BJ (cell line): ENCODE results near the gene PKD2L2. TPM values are rescaled to one million over a fixed set of nuclear protein-coding genes. Genes with fewer than 3 reads are reported as not detected.

Experiments used
- CTCF ChIA-PET: fragments of 350-600 bp; formaldehyde crosslinking; extraction: SDS; loops from one replicate; lab custom pipeline; 2021; ENCODE audit warnings: antibody characterized with exemption, inconsistent platforms; lab: Yijun Ruan, JAX
- POLR2A ChIA-PET: fragments of 300-600 bp; sonication (Branson Sonifier 250); formaldehyde crosslinking; extraction: SDS; loops from one replicate; lab custom pipeline; 2021; ENCODE audit warnings: antibody characterized with exemption; lab: Charles Lee
- DNase-seq: peaks from one replicate; pipeline ENCODE4 v3.0.0-alpha.2; 2011; ENCODE audit warnings: low read depth
- H3K27me3 ChIP-seq: 2 replicates; pipeline ENCODE4 v1.6.0; 2011; ENCODE audit warnings: low read length; ENCODE audit not compliant: control insufficient read depth, insufficient read depth
- H3K36me3 ChIP-seq: 2 replicates; pipeline ENCODE4 v1.5.1; 2011; ENCODE audit warnings: low read length; ENCODE audit not compliant: control insufficient read depth, insufficient read depth
- H3K4me3 ChIP-seq: 2 replicates; pipeline ENCODE4 v1.5.1; 2011; ENCODE audit warnings: low read depth, mild to moderate bottlenecking, control low read depth, low read length
- polyA plus RNA-seq: library from polyadenylated mRNA; depleted of rRNA; stranded (reverse); fragments of >200 nt; gene quantifications from 2 replicates; pipeline ENCODE4 v1.2.3, GENCODE V29; 2011; rRNA removed
- TF ChIP-seq, protein P1 (sequence below): IDR thresholded peaks from 2 replicates; pipeline ENCODE4 v1.5.1; 2011; ENCODE audit warnings: low read depth, mild to moderate bottlenecking, control low read depth, inconsistent platforms, low read length, moderate library complexity; ENCODE audit not compliant: insufficient read depth

PKD2L2 gene
- polyA plus RNA-seq, 1 experiment = not detected

DNA sequence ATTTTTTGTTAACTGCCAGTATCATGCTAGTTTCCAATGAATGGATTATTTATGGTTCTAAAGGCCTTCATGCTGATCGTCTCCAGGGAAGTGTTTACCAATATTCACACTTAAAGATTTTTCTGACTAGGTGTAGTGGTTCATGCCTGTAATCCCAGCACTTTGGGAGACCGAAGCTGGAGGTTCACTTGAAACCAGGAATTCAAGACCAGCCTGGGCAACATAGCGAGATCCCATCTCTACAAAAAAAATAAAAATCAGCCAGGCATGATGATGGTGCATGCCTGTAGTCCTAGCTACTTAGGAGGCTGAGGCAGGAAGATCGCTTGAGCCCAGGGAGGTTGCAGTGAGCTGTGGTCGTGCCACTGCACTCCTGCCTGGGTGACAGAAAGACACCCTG lies 100.2 kb downstream of the PKD2L2 start:
- Histone ChIP-seq H3K36me3 (no peaks in the 10 kb centered on the region), H3K27me3 (no peaks in the 10 kb centered on the region), H3K4me3 (no peak overlapping the region)
- TF ChIP-seq, protein P1, sequence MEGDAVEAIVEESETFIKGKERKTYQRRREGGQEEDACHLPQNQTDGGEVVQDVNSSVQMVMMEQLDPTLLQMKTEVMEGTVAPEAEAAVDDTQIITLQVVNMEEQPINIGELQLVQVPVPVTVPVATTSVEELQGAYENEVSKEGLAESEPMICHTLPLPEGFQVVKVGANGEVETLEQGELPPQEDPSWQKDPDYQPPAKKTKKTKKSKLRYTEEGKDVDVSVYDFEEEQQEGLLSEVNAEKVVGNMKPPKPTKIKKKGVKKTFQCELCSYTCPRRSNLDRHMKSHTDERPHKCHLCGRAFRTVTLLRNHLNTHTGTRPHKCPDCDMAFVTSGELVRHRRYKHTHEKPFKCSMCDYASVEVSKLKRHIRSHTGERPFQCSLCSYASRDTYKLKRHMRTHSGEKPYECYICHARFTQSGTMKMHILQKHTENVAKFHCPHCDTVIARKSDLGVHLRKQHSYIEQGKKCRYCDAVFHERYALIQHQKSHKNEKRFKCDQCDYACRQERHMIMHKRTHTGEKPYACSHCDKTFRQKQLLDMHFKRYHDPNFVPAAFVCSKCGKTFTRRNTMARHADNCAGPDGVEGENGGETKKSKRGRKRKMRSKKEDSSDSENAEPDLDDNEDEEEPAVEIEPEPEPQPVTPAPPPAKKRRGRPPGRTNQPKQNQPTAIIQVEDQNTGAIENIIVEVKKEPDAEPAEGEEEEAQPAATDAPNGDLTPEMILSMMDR = no peak
- ChIA-PET CTCF (interaction anchor here (0.9 kb wide), 1 partner anchor 32 kb away, joined by 3 read pairs; no protein-coding TSS in a partner anchor), POLR2A (no interaction called here)
- DNase-seq = no peak

Other genes starting within 250 kb of the PKD2L2 start
- gene KLHL3, start 153.4 kb upstream of the PKD2L2 start, polyA plus RNA-seq = 1.1 and 1.3 TPM in 2 replicates
- 10.2 and 10.3 TPM in 2 replicates for gene HNRNPA0, start 135.1 kb upstream of the PKD2L2 start, polyA plus RNA-seq
- not detected in 2 replicates for gene MYOT, start 21.6 kb upstream of the PKD2L2 start, polyA plus RNA-seq
- gene FAM13B, start 143.6 kb downstream of the PKD2L2 start, polyA plus RNA-seq = 12.6 and 22.3 TPM in 2 replicates
- not detected in 2 replicates for gene WNT8A, start 194.6 kb downstream of the PKD2L2 start, polyA plus RNA-seq
- gene NME5, start 250.0 kb downstream of the PKD2L2 start, polyA plus RNA-seq = 0.31 and 1.3 TPM in 2 replicates